H1 (cell line): ENCODE measurements around the gene NPR1. TPM values are rescaled to one million over a fixed set of nuclear protein-coding genes. Genes with fewer than 3 reads are reported as not detected.

Experiments
- BCL11A ChIP-seq, 2 experiments: IDR thresholded peaks; one replicate each; pipeline ENCODE4 v1.6.1; 2011; ENCODE audit warnings: low read depth in 2 of 2, low read length in 2 of 2, mild to moderate bottlenecking in 2 of 2
- CHD1 ChIP-seq: IDR thresholded peaks from 2 replicates; pipeline ENCODE4 v1.6.1; 2012; ENCODE audit warnings: low read depth, low read length, improper control_type of control experiment
- CTBP2 ChIP-seq: IDR thresholded peaks from 2 replicates; pipeline ENCODE4 v1.7.0; 2011; ENCODE audit warnings: borderline replicate concordance, mild to moderate bottlenecking, moderate library complexity, mixed read lengths, low read length; ENCODE audit not compliant: insufficient read depth, insufficient read length
- GABPA ChIP-seq: IDR thresholded peaks from 2 replicates; pipeline ENCODE4 v1.6.1; 2011; ENCODE audit warnings: mild to moderate bottlenecking, low read length, moderate library complexity, borderline replicate concordance; ENCODE audit not compliant: insufficient read depth
- KDM4A ChIP-seq: IDR thresholded peaks from one replicate; pipeline ENCODE4 v1.7.1; 2012; ENCODE audit warnings: low read depth, mild to moderate bottlenecking, moderate library complexity, low read length, inconsistent platforms; ENCODE audit not compliant: severe bottlenecking
- TAF1 ChIP-seq: IDR thresholded peaks from 2 replicates; pipeline ENCODE4 v1.6.1; 2011; ENCODE audit warnings: mild to moderate bottlenecking, low read depth, low read length
- ZNF274 ChIP-seq: IDR thresholded peaks from 2 replicates; pipeline ENCODE4 v1.7.0; 2012; ENCODE audit warnings: low read length, borderline replicate concordance; ENCODE audit errors: extremely low read depth
- polyA plus RNA-seq, 7 experiments: library from polyadenylated mRNA; depleted of rRNA in 3 of 7; stranded (reverse) in 5 of 7; unstranded in 2 of 7; fragments of >200 nt in 5 of 7; fragments of 200-250 nt in 2 of 7; gene quantifications; 1 replicate in 5 of 7; 2 replicates in 1 of 7; 4 replicates in 1 of 7; pipeline versions ENCODE4 v1.2.1 to v1.2.3, GENCODE V29; 2011 to 2013; ENCODE audit warnings: missing spikeins in 2 of 7, mixed read lengths in 2 of 7
- total RNA-seq: library from RNA; stranded (reverse); fragmentation: NEBNext Ultra II Directional; extraction: Animal tissue kit (Norgen Biotek cat#: 25700); gene quantifications from 2 replicates; pipeline ENCODE4 v1.2.1, GENCODE V29; 2021
- TF ChIP-seq, protein P1 (sequence below): fragments of 300-600 bp; sonication (generic); IDR thresholded peaks from 2 replicates; pipeline ENCODE4 v1.7.1; 2012; ENCODE audit warnings: low read length, moderate library complexity, mild to moderate bottlenecking, inconsistent platforms; ENCODE audit not compliant: insufficient replicate concordance
- TF ChIP-seq, protein P2 (sequence below): IDR thresholded peaks from 2 replicates; pipeline ENCODE4 v1.6.1; 2011; ENCODE audit warnings: low read depth, mild to moderate bottlenecking, low read length; ENCODE audit not compliant: insufficient read depth

The NPR1 gene
- total and polyA plus RNA-seq, 2 of the 8 experiments (the other 6 are each of a cell fraction or from before 2014, with no cell fraction given), result 11.7 to 13.2 TPM

DNA sequence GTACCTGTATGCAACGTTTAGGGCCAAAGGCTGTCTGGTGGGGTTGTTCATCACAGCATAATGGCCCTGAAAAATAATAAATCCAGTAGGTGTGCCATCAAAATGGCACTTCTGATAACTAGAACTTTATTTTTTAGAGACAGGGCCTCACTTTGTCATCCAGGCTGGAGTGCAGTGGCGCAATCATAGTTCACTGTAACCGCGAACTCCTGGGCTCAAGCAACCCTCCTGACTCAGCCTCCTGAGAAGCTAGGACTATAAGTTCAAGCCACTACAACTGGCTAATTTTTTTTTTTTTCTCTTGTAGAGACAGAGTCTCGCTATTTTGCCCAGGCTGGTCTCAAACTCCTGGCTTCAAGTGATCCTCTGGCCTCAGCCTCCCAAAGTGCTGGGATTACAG lies 15.3 kb upstream of the NPR1 start (continued):
- TF ChIP-seq, protein P1, sequence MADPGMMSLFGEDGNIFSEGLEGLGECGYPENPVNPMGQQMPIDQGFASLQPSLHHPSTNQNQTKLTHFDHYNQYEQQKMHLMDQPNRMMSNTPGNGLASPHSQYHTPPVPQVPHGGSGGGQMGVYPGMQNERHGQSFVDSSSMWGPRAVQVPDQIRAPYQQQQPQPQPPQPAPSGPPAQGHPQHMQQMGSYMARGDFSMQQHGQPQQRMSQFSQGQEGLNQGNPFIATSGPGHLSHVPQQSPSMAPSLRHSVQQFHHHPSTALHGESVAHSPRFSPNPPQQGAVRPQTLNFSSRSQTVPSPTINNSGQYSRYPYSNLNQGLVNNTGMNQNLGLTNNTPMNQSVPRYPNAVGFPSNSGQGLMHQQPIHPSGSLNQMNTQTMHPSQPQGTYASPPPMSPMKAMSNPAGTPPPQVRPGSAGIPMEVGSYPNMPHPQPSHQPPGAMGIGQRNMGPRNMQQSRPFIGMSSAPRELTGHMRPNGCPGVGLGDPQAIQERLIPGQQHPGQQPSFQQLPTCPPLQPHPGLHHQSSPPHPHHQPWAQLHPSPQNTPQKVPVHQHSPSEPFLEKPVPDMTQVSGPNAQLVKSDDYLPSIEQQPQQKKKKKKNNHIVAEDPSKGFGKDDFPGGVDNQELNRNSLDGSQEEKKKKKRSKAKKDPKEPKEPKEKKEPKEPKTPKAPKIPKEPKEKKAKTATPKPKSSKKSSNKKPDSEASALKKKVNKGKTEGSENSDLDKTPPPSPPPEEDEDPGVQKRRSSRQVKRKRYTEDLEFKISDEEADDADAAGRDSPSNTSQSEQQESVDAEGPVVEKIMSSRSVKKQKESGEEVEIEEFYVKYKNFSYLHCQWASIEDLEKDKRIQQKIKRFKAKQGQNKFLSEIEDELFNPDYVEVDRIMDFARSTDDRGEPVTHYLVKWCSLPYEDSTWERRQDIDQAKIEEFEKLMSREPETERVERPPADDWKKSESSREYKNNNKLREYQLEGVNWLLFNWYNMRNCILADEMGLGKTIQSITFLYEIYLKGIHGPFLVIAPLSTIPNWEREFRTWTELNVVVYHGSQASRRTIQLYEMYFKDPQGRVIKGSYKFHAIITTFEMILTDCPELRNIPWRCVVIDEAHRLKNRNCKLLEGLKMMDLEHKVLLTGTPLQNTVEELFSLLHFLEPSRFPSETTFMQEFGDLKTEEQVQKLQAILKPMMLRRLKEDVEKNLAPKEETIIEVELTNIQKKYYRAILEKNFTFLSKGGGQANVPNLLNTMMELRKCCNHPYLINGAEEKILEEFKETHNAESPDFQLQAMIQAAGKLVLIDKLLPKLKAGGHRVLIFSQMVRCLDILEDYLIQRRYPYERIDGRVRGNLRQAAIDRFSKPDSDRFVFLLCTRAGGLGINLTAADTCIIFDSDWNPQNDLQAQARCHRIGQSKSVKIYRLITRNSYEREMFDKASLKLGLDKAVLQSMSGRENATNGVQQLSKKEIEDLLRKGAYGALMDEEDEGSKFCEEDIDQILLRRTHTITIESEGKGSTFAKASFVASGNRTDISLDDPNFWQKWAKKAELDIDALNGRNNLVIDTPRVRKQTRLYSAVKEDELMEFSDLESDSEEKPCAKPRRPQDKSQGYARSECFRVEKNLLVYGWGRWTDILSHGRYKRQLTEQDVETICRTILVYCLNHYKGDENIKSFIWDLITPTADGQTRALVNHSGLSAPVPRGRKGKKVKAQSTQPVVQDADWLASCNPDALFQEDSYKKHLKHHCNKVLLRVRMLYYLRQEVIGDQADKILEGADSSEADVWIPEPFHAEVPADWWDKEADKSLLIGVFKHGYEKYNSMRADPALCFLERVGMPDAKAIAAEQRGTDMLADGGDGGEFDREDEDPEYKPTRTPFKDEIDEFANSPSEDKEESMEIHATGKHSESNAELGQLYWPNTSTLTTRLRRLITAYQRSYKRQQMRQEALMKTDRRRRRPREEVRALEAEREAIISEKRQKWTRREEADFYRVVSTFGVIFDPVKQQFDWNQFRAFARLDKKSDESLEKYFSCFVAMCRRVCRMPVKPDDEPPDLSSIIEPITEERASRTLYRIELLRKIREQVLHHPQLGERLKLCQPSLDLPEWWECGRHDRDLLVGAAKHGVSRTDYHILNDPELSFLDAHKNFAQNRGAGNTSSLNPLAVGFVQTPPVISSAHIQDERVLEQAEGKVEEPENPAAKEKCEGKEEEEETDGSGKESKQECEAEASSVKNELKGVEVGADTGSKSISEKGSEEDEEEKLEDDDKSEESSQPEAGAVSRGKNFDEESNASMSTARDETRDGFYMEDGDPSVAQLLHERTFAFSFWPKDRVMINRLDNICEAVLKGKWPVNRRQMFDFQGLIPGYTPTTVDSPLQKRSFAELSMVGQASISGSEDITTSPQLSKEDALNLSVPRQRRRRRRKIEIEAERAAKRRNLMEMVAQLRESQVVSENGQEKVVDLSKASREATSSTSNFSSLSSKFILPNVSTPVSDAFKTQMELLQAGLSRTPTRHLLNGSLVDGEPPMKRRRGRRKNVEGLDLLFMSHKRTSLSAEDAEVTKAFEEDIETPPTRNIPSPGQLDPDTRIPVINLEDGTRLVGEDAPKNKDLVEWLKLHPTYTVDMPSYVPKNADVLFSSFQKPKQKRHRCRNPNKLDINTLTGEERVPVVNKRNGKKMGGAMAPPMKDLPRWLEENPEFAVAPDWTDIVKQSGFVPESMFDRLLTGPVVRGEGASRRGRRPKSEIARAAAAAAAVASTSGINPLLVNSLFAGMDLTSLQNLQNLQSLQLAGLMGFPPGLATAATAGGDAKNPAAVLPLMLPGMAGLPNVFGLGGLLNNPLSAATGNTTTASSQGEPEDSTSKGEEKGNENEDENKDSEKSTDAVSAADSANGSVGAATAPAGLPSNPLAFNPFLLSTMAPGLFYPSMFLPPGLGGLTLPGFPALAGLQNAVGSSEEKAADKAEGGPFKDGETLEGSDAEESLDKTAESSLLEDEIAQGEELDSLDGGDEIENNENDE, result no peak
- no peak for TF ChIP-seq ZNF274
- no peak for TF ChIP-seq GABPA
- no peak for TF ChIP-seq CHD1
- TF ChIP-seq, protein P2, sequence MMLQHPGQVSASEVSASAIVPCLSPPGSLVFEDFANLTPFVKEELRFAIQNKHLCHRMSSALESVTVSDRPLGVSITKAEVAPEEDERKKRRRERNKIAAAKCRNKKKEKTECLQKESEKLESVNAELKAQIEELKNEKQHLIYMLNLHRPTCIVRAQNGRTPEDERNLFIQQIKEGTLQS, result no peak
- TF ChIP-seq KDM4A, result no peak
- TF ChIP-seq TAF1, result no peak
- TF ChIP-seq BCL11A (IDR thresholded peaks at IDR 0.05; ENCODE audit: low read depth in 2 of 2, low read length in 2 of 2), result no peak
- TF ChIP-seq CTBP2, result no peak
